ENCODE results near the gene KRTAP19-6.

KRTAP19-6 gene, protein sequence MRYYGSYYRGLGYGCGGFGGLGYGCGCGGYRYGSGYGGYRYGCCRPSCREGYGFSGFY

DNA sequence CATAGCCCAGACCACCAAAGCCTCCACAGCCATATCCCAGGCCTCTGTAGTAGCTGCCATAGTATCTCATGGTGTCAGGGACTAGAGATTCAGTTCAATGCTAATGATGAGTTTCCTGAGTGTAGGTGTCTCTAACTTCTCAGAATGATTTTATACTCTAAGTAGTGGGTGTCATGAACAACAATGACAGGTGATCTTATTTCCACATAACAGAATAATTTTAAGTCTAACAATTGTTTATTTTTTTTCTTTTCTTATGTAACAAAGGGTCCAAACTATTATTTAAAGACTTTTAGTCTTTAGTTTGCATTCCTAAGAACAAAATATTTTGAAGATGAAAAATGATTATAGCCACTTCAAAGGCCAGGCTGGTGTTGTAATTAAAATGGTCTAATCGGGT is at the start of gene KRTAP19-6:
Gene KRTAP19-6 (minus strand): TSS at position 101 of the 400 bp plus-strand sequence. CDS start 31 bp downstream, at position 70.
- no peak within 1 kb of the TSS for H3K4me3 Mint-ChIP-seq
- no peaks in the 10 kb centered on the region for H3K9me3 Mint-ChIP-seq
- CTCF ChIA-PET: no interaction called here
- H3K36me3 Mint-ChIP-seq: no peaks in the 10 kb centered on the region
- H3K4me1 Mint-ChIP-seq: no peaks in the 10 kb centered on the region
- no peak within 1 kb of the TSS for H3K27ac Mint-ChIP-seq
- no peak for DNase-seq
- no peaks in the 10 kb centered on the region for H3K27me3 Mint-ChIP-seq

DNA sequence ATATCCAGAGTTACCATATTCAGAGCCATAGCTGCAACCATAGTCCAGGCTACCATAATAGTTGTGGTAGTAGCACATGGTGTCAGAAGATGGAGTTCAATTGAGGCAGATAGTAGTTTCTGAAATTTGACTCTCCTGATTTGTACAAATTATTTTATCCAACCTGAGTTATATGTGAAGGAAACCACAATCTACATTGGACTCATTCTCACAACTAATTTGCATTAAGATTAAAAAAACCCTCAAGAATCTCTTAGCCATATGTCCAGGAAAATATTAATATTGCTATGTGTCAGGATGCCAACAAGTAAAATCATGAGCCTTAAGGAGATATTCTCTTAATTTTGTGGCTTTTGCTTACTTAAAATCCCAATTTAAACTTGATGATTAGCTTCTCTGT is 48.6 kb upstream of the KRTAP19-6 start, which contains the start of gene KRTAP22-2:
Gene KRTAP22-2 (minus strand): TSS at position 101 of the 400 bp plus-strand sequence.
- no peak within 1 kb of the TSS for H3K4me3 Mint-ChIP-seq
- no peak within 1 kb of the TSS for H3K27ac Mint-ChIP-seq
- H3K36me3 Mint-ChIP-seq: no peaks in the 10 kb centered on the region
- no peaks in the 10 kb centered on the region for H3K27me3 Mint-ChIP-seq
- H3K9me3 Mint-ChIP-seq: no peaks in the 10 kb centered on the region
- DNase-seq: no peak
- CTCF ChIA-PET: no interaction called here
- no peaks in the 10 kb centered on the region for H3K4me1 Mint-ChIP-seq

DNA sequence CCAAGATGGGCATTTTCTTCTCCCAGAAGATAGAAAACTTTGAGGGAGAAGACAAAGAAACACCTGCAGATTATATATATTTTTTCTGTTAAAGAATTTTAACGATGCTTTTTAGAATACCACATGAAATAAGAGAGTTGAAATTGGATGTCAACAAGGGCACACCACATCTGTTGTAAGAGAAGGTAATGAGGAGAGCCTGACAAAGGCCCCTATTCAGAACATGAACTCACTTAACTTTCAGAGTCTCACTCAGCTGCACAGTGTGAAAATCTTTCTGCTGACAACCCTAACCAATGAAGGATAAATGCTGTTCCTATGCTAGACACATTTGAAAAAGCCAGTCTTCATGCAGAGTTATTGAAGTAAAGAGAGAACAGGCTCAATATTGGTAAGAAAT is 41.2 kb upstream of the KRTAP19-6 start:
- Mint-ChIP-seq H3K4me1 (no peaks in the 10 kb centered on the region), H3K27me3 (no peaks in the 10 kb centered on the region), H3K9me3 (no peaks in the 10 kb centered on the region), H3K27ac (no peak overlapping the region), H3K36me3 (no peaks in the 10 kb centered on the region), H3K4me3 (no peak overlapping the region)
- CTCF ChIA-PET: no interaction called here
- no peak for DNase-seq

DNA sequence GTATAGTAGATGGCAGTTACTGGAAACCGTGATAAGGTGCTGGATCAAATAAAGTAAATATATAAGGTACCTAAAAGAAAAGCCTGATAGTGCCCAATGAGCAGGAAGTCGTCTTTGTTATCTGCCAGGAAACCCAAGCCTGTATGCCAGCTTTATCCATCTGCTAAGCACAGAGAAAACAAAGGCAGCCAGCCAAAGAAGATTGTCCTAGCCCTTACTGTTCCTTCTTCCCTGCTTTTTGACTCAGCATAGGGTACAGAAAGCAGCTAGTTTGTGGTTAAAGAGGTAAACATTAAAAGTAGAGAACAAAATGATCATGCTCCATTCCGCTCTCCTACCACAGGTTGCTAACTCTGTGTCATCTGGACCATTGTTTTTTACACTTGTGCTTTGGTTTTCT is 38.5 kb upstream of the KRTAP19-6 start:
- Mint-ChIP-seq H3K9me3 (no peaks in the 10 kb centered on the region), H3K36me3 (no peaks in the 10 kb centered on the region), H3K4me1 (no peaks in the 10 kb centered on the region), H3K27me3 (no peaks in the 10 kb centered on the region), H3K4me3 (no peak overlapping the region), H3K27ac (no peak overlapping the region)
- CTCF ChIA-PET: no interaction called here
- no peak for DNase-seq

DNA sequence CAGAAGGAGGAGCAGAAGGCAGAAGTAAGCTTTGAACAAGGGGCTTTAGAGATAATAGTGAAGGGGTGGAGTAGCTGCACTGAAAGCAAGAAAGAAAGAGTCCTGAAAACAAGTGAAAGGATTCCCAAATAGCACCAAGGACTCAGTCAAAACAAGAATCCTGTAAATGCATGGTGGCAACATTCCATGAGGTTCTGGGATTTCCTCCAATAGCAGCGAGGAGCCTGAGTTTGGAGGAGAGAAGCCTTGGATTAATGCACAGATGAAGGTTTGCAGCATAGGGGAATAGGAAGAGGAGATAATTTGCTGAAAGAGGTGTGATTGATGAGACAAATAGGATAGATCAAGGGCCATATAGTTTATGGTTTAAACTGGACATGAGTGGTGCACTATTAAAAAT is 37.7 kb upstream of the KRTAP19-6 start:
- CTCF ChIA-PET: no interaction called here
- Mint-ChIP-seq H3K4me1 (no peaks in the 10 kb centered on the region), H3K9me3 (no peaks in the 10 kb centered on the region), H3K27ac (no peak overlapping the region), H3K36me3 (no peaks in the 10 kb centered on the region), H3K27me3 (no peaks in the 10 kb centered on the region), H3K4me3 (no peak overlapping the region)
- DNase-seq: no peak

DNA sequence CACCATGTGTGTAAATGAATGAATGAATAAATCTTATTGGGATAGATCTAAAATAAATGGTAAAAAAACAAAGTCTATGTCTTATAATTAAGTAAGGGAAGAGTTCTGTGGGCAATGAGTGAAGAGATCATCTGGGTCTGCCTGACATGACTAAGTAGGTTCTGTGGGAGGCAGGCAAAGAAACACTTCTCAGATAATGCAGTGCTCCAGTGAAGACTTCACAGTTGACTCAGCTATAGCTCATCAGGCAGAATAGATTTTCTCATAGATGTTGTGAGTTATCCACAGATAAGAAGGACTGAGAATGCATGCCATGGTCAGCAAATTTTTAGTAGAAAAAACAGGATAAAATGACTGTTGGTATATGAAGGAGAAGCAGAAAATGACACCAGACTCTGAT is 36.1 kb upstream of the KRTAP19-6 start:
- no peaks in the 10 kb centered on the region for H3K36me3 Mint-ChIP-seq
- CTCF ChIA-PET: no interaction called here
- no peaks in the 10 kb centered on the region for H3K27me3 Mint-ChIP-seq
- DNase-seq: no peak
- H3K9me3 Mint-ChIP-seq: no peaks in the 10 kb centered on the region
- no peak overlapping the region for H3K27ac Mint-ChIP-seq
- no peak overlapping the region for H3K4me3 Mint-ChIP-seq
- no peaks in the 10 kb centered on the region for H3K4me1 Mint-ChIP-seq

DNA sequence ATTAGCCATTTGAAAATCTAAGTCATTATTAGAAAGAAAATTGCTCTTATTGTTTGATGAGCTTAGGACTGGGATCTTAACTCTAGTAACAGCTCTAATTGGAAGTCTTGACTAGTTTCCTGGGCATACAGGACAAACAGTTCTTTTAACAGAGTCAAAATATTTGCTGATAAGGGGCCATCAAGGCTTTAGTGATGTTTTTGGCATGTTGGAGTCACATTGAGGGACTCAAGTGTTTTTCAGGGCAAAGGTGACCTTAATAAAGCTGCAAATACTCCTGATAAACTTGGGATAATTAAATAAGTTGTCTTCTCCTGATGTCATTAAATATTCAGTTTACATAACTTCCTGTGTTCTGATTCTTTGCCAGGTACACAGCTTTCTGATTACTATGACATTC is 26.0 kb upstream of the KRTAP19-6 start:
- Mint-ChIP-seq H3K27ac (no peak overlapping the region), H3K27me3 (no peaks in the 10 kb centered on the region), H3K9me3 (no peaks in the 10 kb centered on the region), H3K4me1 (no peaks in the 10 kb centered on the region), H3K36me3 (no peaks in the 10 kb centered on the region), H3K4me3 (no peak overlapping the region)
- no peak for DNase-seq
- CTCF ChIA-PET: interaction anchor here (0.7 kb wide), 1 partner anchor 122 kb away, joined by 3 read pairs; no protein-coding TSS in a partner anchor

DNA sequence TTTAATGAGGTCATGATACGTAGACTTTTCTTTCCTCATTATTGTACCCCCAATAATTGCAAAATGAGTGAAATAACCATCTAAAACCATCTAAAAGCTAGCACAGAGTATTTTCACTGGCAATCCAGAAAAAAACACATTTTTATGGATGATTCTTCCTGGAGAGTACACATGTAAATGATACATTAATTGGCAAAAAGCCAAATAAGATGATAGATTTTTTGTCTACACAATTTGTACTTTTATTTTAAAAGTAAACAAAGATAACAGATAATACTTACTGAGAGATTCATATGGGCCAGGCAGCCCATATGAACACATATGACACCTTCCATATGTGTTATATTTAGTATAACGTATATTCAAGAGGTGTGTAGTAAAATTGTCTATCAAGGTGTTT is 22.0 kb upstream of the KRTAP19-6 start:
- no peaks in the 10 kb centered on the region for H3K9me3 Mint-ChIP-seq
- H3K27me3 Mint-ChIP-seq: no peaks in the 10 kb centered on the region
- CTCF ChIA-PET: no interaction called here
- H3K27ac Mint-ChIP-seq: no peak overlapping the region
- H3K4me3 Mint-ChIP-seq: no peak overlapping the region
- H3K4me1 Mint-ChIP-seq: no peaks in the 10 kb centered on the region
- H3K36me3 Mint-ChIP-seq: no peaks in the 10 kb centered on the region
- DNase-seq: no peak

DNA sequence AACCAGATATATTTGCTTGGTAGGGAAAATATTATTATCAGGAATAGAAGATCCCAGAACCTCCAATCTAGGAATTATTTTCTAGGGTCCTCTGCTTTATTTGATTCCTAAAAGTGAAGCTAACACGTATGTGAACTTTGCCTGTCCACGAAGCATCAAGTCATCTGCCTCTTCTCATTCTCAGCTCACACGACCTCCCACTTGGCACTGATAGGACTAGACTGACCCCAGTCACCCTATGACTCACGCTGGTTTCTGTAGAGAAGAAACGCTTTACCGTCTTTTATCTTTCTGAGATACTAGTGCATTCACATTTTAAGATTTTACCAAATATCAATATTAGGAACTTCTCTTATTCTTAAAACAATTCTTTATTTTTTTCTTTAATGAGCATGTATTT is 21.4 kb upstream of the KRTAP19-6 start:
- Mint-ChIP-seq H3K9me3 (no peaks in the 10 kb centered on the region), H3K4me3 (no peak overlapping the region), H3K36me3 (no peaks in the 10 kb centered on the region), H3K27ac (no peak overlapping the region), H3K4me1 (no peaks in the 10 kb centered on the region), H3K27me3 (no peaks in the 10 kb centered on the region)
- CTCF ChIA-PET: no interaction called here
- DNase-seq: no peak

DNA sequence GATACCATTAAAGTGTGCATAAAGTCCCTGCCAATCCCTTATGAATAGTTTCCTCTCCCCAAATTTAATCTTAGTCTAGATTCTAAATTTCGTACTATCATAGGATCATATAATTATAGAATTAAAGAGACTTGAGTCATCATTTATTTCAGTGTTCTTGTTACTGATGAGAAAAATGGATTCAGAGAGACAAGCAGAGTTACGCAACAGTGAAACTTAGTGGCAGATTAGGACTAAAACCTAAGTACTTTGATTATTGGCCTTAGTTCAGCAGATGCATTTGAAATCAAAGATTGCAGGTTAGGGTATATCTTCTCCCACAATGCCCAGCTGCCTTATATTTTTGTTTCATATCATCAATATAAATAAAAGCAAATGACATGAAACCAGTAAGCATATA is 20.3 kb upstream of the KRTAP19-6 start:
- no peaks in the 10 kb centered on the region for H3K9me3 Mint-ChIP-seq
- no peaks in the 10 kb centered on the region for H3K27me3 Mint-ChIP-seq
- no peaks in the 10 kb centered on the region for H3K36me3 Mint-ChIP-seq
- DNase-seq: no peak
- no peak overlapping the region for H3K27ac Mint-ChIP-seq
- no peaks in the 10 kb centered on the region for H3K4me1 Mint-ChIP-seq
- CTCF ChIA-PET: no interaction called here
- no peak overlapping the region for H3K4me3 Mint-ChIP-seq

DNA sequence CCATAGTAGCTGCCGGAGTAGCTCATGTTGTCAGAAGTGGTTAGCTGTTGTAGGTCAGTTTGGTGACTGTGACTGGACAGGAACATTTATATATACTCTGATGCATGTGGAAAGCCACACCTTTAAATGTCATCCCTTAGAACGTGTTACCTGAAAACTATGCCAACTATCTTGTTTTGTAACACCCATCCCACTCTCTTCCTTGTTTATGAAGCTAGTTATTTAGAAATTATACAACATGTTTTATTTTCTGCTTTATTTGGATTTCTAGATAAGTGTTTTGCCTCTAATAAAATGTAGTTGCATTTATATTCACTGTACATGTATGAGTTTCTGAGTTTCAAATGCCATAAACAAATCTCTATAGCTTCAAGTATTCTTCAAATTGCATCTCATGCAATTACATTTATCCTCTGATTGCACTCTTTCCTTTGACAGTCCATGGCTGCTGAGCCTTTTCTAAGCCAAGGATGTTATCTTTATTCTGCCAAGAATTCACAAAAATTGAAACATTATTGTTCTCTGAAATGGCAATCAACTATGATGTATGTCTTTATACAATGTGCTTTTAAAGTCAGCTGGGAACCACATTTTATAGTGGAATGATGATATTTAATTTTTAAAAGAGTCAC is 19.7 kb upstream of the KRTAP19-6 start, which contains the start of gene KRTAP19-7:
Gene KRTAP19-7 (minus strand): TSS at position 51 of the 632 bp plus-strand sequence. CDS start 25 bp downstream, at position 26.
- H3K27me3 Mint-ChIP-seq: no peaks in the 10 kb centered on the region

DNA sequence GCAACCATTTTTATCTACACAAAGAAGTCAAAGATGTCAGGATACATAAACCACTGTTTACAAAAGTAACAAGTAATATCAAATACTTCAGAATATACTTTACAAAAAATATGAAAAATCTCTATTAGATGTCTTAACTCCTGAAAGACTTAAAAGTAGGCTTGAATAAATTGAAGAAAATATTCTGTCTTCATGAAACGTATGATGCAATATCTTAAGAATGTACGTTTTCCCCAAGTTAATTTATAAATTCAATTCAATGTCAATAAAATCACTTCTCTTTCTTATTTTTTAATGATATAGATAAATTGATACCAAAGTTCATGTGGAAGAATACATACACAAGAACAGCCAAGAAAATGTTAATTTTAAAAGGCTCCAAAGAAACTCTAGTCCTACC is 13.4 kb upstream of the KRTAP19-6 start:
- Mint-ChIP-seq H3K36me3 (no peaks in the 10 kb centered on the region), H3K9me3 (no peaks in the 10 kb centered on the region), H3K27ac (no peak overlapping the region), H3K27me3 (no peaks in the 10 kb centered on the region), H3K4me1 (no peaks in the 10 kb centered on the region), H3K4me3 (no peak overlapping the region)
- CTCF ChIA-PET: no interaction called here
- no peak for DNase-seq

More for the DNA sequence above, 19.7 kb upstream of the KRTAP19-6 start, which contains the start of gene KRTAP19-7:
- CTCF ChIA-PET: no interaction called here
- Mint-ChIP-seq H3K4me3 (no peak within 1 kb of the TSS), H3K4me1 (no peaks in the 10 kb centered on the region), H3K9me3 (no peaks in the 10 kb centered on the region), H3K36me3 (no peaks in the 10 kb centered on the region), H3K27ac (no peak within 1 kb of the TSS)
- no peak for DNase-seq

DNA sequence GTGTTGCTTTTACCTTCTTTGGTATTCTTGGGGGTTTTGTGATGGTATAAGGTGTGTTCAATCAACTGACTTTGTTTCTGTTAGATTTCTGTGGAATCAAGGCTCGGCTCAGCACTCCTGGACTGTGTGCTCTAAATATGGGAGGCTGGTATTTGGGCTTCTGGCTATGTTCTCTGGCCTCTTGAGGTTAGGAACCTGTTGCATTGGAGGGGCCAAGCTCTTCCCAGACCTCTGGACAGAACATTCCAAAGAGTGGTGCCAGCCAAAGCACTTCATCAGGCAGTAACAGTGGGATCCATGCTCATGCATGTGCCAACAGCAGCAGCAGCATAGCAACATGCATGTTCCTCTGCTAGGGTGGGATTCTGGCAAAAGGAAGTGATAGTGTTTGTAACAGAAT is 11.1 kb upstream of the KRTAP19-6 start:
- no peak overlapping the region for H3K4me3 Mint-ChIP-seq
- no peaks in the 10 kb centered on the region for H3K27me3 Mint-ChIP-seq
- H3K9me3 Mint-ChIP-seq: no peaks in the 10 kb centered on the region
- CTCF ChIA-PET: no interaction called here
- no peak overlapping the region for H3K27ac Mint-ChIP-seq
- DNase-seq: no peak
- H3K4me1 Mint-ChIP-seq: no peaks in the 10 kb centered on the region
- no peaks in the 10 kb centered on the region for H3K36me3 Mint-ChIP-seq

DNA sequence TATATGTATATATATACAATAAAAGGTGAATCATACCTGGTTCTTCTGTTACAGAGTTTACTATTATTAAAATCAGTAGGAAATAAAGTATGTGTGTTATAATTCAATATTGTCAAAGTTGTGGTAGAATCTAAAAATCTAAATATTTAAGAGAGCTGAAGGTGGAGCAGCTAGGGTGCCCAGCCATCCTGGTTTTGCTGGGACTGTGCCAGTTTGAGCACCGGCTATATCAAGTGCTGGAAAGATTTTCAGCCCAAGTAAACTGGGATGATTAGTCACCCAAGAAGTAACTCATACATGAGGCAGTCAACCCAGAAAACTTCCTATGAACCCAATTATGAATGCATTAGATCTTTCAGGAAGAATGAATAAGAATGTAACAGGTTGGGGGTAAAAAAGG is 22.8 kb downstream of the KRTAP19-6 start:
- DNase-seq: no peak
- Mint-ChIP-seq H3K9me3 (no peaks in the 10 kb centered on the region), H3K36me3 (no peaks in the 10 kb centered on the region), H3K4me1 (no peaks in the 10 kb centered on the region), H3K27ac (no peak overlapping the region), H3K4me3 (no peak overlapping the region), H3K27me3 (no peaks in the 10 kb centered on the region)
- CTCF ChIA-PET: no interaction called here

DNA sequence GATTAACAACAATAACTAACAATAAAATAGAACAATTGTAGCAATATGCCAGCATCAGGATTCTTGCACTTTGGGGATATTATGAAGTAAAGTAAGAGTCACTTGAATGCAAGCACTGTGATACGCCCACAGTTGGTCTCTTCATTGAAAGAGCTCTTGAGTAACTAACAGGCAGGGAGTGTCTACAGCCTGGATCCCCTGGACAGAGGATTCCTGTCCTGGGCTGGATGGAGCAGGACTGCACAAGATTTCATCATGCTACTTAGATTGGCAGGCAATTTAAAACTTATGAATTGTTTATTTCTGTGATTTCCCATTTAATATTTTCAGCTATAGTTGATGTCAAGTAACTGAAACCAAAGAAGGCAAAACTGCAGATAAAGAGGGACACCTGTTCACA is 26.0 kb downstream of the KRTAP19-6 start:
- no peak for DNase-seq
- no peaks in the 10 kb centered on the region for H3K9me3 Mint-ChIP-seq
- no peaks in the 10 kb centered on the region for H3K27me3 Mint-ChIP-seq
- H3K4me3 Mint-ChIP-seq: no peak overlapping the region
- H3K36me3 Mint-ChIP-seq: no peaks in the 10 kb centered on the region
- CTCF ChIA-PET: interaction anchor here (1.0 kb wide), 1 partner anchor 9 kb away, joined by 3 read pairs; no protein-coding TSS in a partner anchor
- H3K4me1 Mint-ChIP-seq: no peaks in the 10 kb centered on the region
- H3K27ac Mint-ChIP-seq: no peak overlapping the region
